ENCODE measurements around the gene FRMD1.
"Not testable (repeated sequence)": the region's sequence is repeated elsewhere in the genome, so short reads cannot be mapped to it uniquely, and the experiment has no call there.

Gene FRMD1

GRCh38 chr6:168093634-168094033 lies 14.6 kb upstream of the FRMD1 start:
- no peak for DNase-seq

GRCh38 chr6:168093071-168093505 lies 14.1 kb upstream of the FRMD1 start:
- no peak for DNase-seq

GRCh38 chr6:168092541-168092940 lies 13.5 kb upstream of the FRMD1 start:
- no peak for DNase-seq

- no peak for DNase-seq
Observed at GRCh38 chr6:168091381-168092264, 12.6 kb upstream of the FRMD1 start.

- no peak for DNase-seq
Observed at GRCh38 chr6:168090706-168091105, 11.7 kb upstream of the FRMD1 start.

GRCh38 chr6:168090064-168090690 lies 11.2 kb upstream of the FRMD1 start:
- DNase-seq, result no peak

GRCh38 chr6:168089186-168090063 lies 10.4 kb upstream of the FRMD1 start:
- DNase-seq, result no peak

- no peak for DNase-seq
Observed at GRCh38 chr6:168088161-168089053, 9.4 kb upstream of the FRMD1 start.

- no peak for DNase-seq
Observed at GRCh38 chr6:168087436-168088160, 8.6 kb upstream of the FRMD1 start.

- DNase-seq, result no peak
Observed at GRCh38 chr6:168086616-168087015, 7.6 kb upstream of the FRMD1 start.

- no peak for DNase-seq
Observed at GRCh38 chr6:168086066-168086465, 7.1 kb upstream of the FRMD1 start.

GRCh38 chr6:168084465-168085160 lies 5.6 kb upstream of the FRMD1 start:
- no peak for DNase-seq

GRCh38 chr6:168083514-168083885 lies 4.5 kb upstream of the FRMD1 start:
- DNase-seq, result no peak

- no peak for DNase-seq
Observed at GRCh38 chr6:168082860-168083513, 4.0 kb upstream of the FRMD1 start.

GRCh38 chr6:168081858-168082546 lies 3.0 kb upstream of the FRMD1 start:
- DNase-seq, result no peak

- no peak for DNase-seq
Observed at GRCh38 chr6:168080393-168081077, 1.5 kb upstream of the FRMD1 start.

- DNase-seq, result no peak
Observed at GRCh38 chr6:168078175-168078942, 653 bp downstream of the FRMD1 start.

- DNase-seq, result not testable (repeated sequence)
Observed at GRCh38 chr6:168077401-168077800, 1.6 kb downstream of the FRMD1 start.

All from RPMI8226 (cell line).